Measurements from ENCODE around the gene UBASH3B. TPM values are rescaled to one million over a fixed set of nuclear protein-coding genes. Genes with fewer than 3 reads are reported as not detected.

The UBASH3B gene
- total and polyA plus RNA-seq, 2 of the 13 experiments (the other 11 are each of a cell fraction or from before 2014, with no cell fraction given): 4.4 to 7.6 TPM

GRCh38 chr11:122772945-122773344 is 117.4 kb downstream of the UBASH3B start:
- Histone ChIP-seq H3K27ac (ENCODE audit: extremely low read length, insufficient read depth, low read length) (no peak overlapping the region), H3K79me2 (ENCODE audit: insufficient read depth, low read length) (no peaks in the 10 kb centered on the region), H3K4me1 (ENCODE audit: insufficient read depth, low read length) (no peaks in the 10 kb centered on the region), H3K36me3 (replicated peaks in 1 of 2; ENCODE audit: control insufficient read depth in 1 of 2, insufficient read depth in 2 of 2, low read length in 2 of 2) (peaks cover 0 to 2% of the 10 kb centered on the region in 2 experiments; a peak in 2 of 5 replicates), H3K4me2 (ENCODE audit: low read depth, low read length) (no peak overlapping the region), H3K27me3 (ENCODE audit: control insufficient read depth in 1 of 2, insufficient read depth in 2 of 2, low read length in 2 of 2) (no peaks in the 10 kb centered on the region), H4K20me1 (ENCODE audit: insufficient read depth, low read length) (no peaks in the 10 kb centered on the region), H3K4me3 (replicated peaks in 1 of 3; ENCODE audit: insufficient read depth in 1 of 3, low read depth in 2 of 3, low read length in 3 of 3) (no peak overlapping the region), H3K9ac (ENCODE audit: insufficient read depth, low read depth, low read length) (no peak overlapping the region), H2AFZ (ENCODE audit: low read length) (no peak overlapping the region), H3K9me3 (ENCODE audit: low read length) (no peaks in the 10 kb centered on the region)
- POLR2A ChIA-PET: no interaction called here
- FAIRE-seq (no peak), ATAC-seq (no peak), DNase-seq (ENCODE audit: low spot score) (no peak)
- intact Hi-C loops (cut with micrococcal nuclease; ENCODE audit: unreplicated experiment) (no loop called here), in situ Hi-C loops (cut with HindIII; ENCODE audit: extremely low pct_ligation_motif_present, low pct_unique_long_range_greater_than_20kb) (no loop called here)
- CTCF ChIA-PET (ENCODE audit: low intra/inter-chr PET ratio, low total read pairs): no interaction called here
- BruUV-seq (replicated peaks): no TSS peak
- TF ChIP-seq ZNF329 (CRISPR knock-in tag; IDR thresholded peaks at IDR 0.05; ENCODE audit: low read depth) (no peak), MEIS2 (CRISPR knock-in tag; IDR thresholded peaks at IDR 0.05) (no peak), PRDM10 (CRISPR knock-in tag; IDR thresholded peaks at IDR 0.05; ENCODE audit: low read depth) (no peak), ZNF510 (CRISPR knock-in tag; IDR thresholded peaks at IDR 0.05; ENCODE audit: low read depth) (no peak), ZNF597 (CRISPR knock-in tag; IDR thresholded peaks at IDR 0.05) (no peak), ZNF572 (CRISPR knock-in tag; IDR thresholded peaks at IDR 0.05) (no peak)
- 66% methylated on average over 7 of the region's 7 CpGs for WGBS (ENCODE audit: low lambda C conversion rate)

All from HepG2 (cell line).